ENCODE measurements around the gene SDK2.

Gene SDK2

DNA sequence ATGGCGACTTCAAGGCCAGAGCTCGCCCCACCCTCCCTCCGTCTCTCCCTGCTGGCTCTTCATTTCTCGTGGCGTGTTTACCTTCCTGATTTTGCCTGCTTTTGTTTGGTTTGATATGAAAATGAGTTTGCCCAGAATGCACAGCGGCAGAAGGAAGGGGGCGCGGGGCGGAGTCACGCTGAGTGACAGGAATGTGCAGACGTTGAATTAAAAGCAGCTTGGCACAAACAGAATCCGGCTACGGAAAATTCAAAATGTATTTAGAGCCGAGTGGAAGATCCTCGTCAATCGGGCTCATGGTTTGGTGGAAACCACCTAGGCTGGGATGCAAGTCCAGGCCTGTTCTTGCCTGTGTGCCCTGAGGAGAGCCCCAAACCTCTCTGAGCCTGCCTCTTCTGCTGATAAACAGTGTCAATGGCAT is 102.7 kb downstream of the SDK2 start:
- TF ChIP-seq L3MBTL2 (conservative IDR thresholded peaks at IDR 0.05) (no peak), SUZ12 (IDR thresholded peaks at IDR 0.05) (no peak), FOXK2 (IDR thresholded peaks at IDR 0.05) (no peak), ZNF384 (IDR thresholded peaks at IDR 0.05) (no peak), FOXA1 (IDR thresholded peaks at IDR 0.05) (no peak), CTBP1 (IDR thresholded peaks at IDR 0.05; ENCODE audit: borderline replicate concordance) (no peak), ELF4 (IDR thresholded peaks at IDR 0.05) (no peak), BHLHE40 (IDR thresholded peaks at IDR 0.05; ENCODE audit: borderline replicate concordance) (no peak), ARNT (IDR thresholded peaks at IDR 0.05) (no peak), LEF1 (IDR thresholded peaks at IDR 0.05; ENCODE audit: borderline replicate concordance) (no peak), HDGF (IDR thresholded peaks at IDR 0.05; ENCODE audit: borderline replicate concordance) (no peak), NFRKB (IDR thresholded peaks at IDR 0.05) (no peak), FOXM1 (IDR thresholded peaks at IDR 0.05; ENCODE audit: borderline replicate concordance) (no peak), SP1 (IDR thresholded peaks at IDR 0.05) (no peak)
- TF ChIP-seq, protein P1, sequence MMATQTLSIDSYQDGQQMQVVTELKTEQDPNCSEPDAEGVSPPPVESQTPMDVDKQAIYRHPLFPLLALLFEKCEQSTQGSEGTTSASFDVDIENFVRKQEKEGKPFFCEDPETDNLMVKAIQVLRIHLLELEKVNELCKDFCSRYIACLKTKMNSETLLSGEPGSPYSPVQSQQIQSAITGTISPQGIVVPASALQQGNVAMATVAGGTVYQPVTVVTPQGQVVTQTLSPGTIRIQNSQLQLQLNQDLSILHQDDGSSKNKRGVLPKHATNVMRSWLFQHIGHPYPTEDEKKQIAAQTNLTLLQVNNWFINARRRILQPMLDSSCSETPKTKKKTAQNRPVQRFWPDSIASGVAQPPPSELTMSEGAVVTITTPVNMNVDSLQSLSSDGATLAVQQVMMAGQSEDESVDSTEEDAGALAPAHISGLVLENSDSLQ (IDR thresholded peaks at IDR 0.05), result no peak
- POLR2A ChIA-PET, result no interaction called here

DNA sequence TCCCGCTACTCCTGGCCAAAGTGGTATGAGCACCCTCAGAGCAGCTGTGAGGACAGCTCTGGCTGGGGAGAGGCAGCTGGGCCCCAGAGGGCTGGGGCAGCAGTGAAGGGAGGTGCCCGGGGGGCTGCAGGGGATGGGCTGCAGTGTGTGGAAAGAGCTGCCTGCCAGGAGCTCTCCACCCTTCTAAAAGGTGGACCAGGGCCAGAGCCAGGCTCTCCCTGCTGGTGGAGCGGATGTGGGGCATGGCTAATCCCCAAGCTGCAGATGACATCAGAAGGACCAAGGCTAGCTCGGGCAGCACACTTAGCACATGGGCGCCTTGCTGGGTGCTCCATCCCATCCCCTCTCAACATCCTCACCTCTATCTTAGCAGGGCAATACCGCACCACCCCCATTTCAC is 103.1 kb downstream of the SDK2 start:
- no peak for TF ChIP-seq LEF1 (IDR thresholded peaks at IDR 0.05; ENCODE audit: borderline replicate concordance)
- TF ChIP-seq SUZ12 (IDR thresholded peaks at IDR 0.05), result no peak
- no peak for TF ChIP-seq HDGF (IDR thresholded peaks at IDR 0.05; ENCODE audit: borderline replicate concordance)
- TF ChIP-seq NFRKB (IDR thresholded peaks at IDR 0.05), result no peak
- TF ChIP-seq, protein P1 (IDR thresholded peaks at IDR 0.05), result no peak
- no peak for TF ChIP-seq BHLHE40 (IDR thresholded peaks at IDR 0.05; ENCODE audit: borderline replicate concordance)
- no peak for TF ChIP-seq TARDBP (IDR thresholded peaks at IDR 0.05)
- TF ChIP-seq FOXK2 (IDR thresholded peaks at IDR 0.05), result no peak
- TF ChIP-seq SP1 (IDR thresholded peaks at IDR 0.05), result no peak
- no peak for TF ChIP-seq ZNF384 (IDR thresholded peaks at IDR 0.05)
- TF ChIP-seq FOXM1 (IDR thresholded peaks at IDR 0.05; ENCODE audit: borderline replicate concordance), result no peak
- TF ChIP-seq FOXA1 (IDR thresholded peaks at IDR 0.05), result no peak
- ChIA-PET CTCF (no interaction called here), POLR2A (no interaction called here)
- no peak for DNase-seq (ENCODE audit: extremely low spot score)

More for the DNA sequence above, 102.7 kb downstream of the SDK2 start:
- no peak for DNase-seq (ENCODE audit: extremely low spot score)
- CTCF ChIA-PET, result no interaction called here

DNA sequence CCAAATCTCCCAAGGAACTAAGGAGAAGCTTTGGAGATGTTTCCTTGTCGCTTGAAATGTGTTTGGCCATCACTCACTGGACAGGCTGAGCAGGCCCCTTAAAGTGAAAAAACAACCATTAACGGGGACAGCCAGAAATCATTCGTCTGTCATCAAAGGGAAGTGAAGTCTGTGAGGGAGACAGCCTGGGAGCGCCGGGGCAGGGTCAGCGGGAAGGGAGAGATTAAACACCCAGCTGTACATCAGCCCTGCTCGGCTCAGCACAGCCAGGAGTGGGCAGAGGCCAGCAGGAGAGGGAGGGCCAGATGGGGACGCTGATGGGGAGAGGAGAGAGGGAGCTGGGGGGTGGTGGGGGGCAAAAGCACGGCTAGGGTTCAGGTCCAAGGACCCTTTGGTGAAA is 105.1 kb downstream of the SDK2 start:
- ChIA-PET CTCF (interaction anchor here (0.6 kb wide), 1 partner anchor 72 kb away, joined by 3 read pairs; no protein-coding TSS in a partner anchor), POLR2A (interaction anchor here (0.6 to 1.1 kb wide), 2 partner anchors 22 to 1295 kb away, joined by 3 read pairs; no protein-coding TSS in a partner anchor)
- TF ChIP-seq TARDBP (IDR thresholded peaks at IDR 0.05) (no peak), SP1 (IDR thresholded peaks at IDR 0.05) (no peak), BHLHE40 (IDR thresholded peaks at IDR 0.05; ENCODE audit: borderline replicate concordance) (no peak), NFRKB (IDR thresholded peaks at IDR 0.05) (no peak), LEF1 (IDR thresholded peaks at IDR 0.05; ENCODE audit: borderline replicate concordance) (no peak)
- DNase-seq (ENCODE audit: extremely low spot score), result no peak

DNA sequence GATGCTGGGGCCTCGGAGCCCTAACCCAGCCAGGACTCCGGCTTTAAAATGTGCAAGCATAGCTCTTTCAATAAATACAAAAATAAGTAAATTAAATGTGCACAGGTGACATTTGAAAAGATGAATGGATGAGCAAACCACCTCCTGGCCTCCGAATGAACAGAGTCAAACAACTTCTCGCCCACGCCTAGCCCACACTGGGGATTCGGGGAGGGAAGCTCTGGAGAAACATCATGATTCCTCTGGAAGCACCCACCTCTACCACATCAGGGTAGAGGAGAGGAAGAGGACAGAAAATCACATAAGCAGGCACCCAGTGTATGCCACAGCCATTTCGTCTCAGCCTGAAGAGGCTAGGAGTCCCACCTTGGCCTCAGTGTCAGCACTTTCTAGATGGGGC is 105.8 kb downstream of the SDK2 start:
- ChIA-PET CTCF (interaction anchor here (0.8 kb wide), 1 partner anchor 22 kb away, joined by 3 read pairs; no protein-coding TSS in a partner anchor), POLR2A (interaction anchor here (0.8 kb wide), 1 partner anchor 15 kb away, joined by 3 read pairs; no protein-coding TSS in a partner anchor)
- TF ChIP-seq, protein P1 (IDR thresholded peaks at IDR 0.05), result no peak
- TF ChIP-seq ARNT (IDR thresholded peaks at IDR 0.05) (no peak), FOXA1 (IDR thresholded peaks at IDR 0.05) (no peak), ZNF384 (IDR thresholded peaks at IDR 0.05) (no peak), SP1 (IDR thresholded peaks at IDR 0.05) (no peak), TARDBP (IDR thresholded peaks at IDR 0.05) (no peak), HDGF (IDR thresholded peaks at IDR 0.05; ENCODE audit: borderline replicate concordance) (no peak), BHLHE40 (IDR thresholded peaks at IDR 0.05; ENCODE audit: borderline replicate concordance) (no peak), L3MBTL2 (conservative IDR thresholded peaks at IDR 0.05) (no peak), FOXM1 (IDR thresholded peaks at IDR 0.05; ENCODE audit: borderline replicate concordance) (no peak), CTBP1 (IDR thresholded peaks at IDR 0.05; ENCODE audit: borderline replicate concordance) (no peak), SUZ12 (IDR thresholded peaks at IDR 0.05) (no peak), LEF1 (IDR thresholded peaks at IDR 0.05; ENCODE audit: borderline replicate concordance) (no peak), ELF4 (IDR thresholded peaks at IDR 0.05) (no peak), FOXK2 (IDR thresholded peaks at IDR 0.05) (no peak), NFRKB (IDR thresholded peaks at IDR 0.05) (no peak)
- DNase-seq (ENCODE audit: extremely low spot score), result no peak

DNA sequence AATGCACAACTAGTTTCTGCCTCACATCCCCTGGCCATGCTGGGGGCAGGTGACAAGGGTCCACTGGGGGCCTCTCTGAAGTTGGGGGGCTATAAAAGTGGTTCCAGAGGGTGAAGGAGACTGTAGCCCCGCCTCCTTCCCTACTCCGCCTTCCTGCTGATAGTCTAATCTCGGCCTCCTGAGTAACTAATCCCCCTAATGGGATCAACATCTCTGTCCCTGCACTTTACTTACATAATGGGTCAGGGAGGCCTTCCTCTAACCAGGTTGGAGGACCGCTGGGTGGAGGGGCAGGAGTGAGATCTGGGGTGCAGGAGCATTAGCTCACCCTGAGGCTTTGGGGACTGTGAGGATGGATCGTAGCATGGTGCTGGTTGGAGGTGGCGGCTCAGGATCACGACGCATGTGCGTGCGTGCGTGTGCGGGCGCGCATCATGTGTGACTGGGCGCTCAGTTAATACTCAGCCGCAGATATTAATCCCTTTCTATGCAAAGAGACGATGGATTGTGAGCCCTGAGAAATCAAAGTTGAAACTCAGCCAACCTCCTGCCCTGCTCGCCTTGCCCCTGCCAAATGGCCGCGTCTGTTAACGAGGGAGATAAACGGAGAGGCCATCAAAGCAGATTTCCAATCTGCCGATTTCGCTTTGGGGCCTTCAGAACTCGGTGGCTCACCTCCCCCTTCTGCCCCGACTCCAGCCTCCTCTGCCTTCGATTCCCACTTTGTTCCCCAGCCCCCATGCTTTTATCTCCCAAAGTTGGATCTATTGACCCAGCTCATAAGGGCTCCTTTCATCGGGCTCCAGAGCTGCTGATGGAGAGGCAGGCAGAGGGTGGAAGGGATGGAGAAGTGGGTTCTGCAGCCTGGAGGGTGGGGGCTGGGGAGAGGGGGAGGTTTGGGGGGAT is 107.3 kb downstream of the SDK2 start:
- DNase-seq (ENCODE audit: extremely low spot score), result no peak
- POLR2A ChIA-PET, result no interaction called here
- TF ChIP-seq HDGF (IDR thresholded peaks at IDR 0.05; ENCODE audit: borderline replicate concordance) (no peak), ARNT (IDR thresholded peaks at IDR 0.05) (no peak), FOXM1 (IDR thresholded peaks at IDR 0.05; ENCODE audit: borderline replicate concordance) (no peak), SP1 (IDR thresholded peaks at IDR 0.05) (no peak)
- TF ChIP-seq, protein P1 (IDR thresholded peaks at IDR 0.05), result no peak
- CTCF ChIA-PET, result no interaction called here
